Measurements from ENCODE around the gene DCAF15.

DNA sequence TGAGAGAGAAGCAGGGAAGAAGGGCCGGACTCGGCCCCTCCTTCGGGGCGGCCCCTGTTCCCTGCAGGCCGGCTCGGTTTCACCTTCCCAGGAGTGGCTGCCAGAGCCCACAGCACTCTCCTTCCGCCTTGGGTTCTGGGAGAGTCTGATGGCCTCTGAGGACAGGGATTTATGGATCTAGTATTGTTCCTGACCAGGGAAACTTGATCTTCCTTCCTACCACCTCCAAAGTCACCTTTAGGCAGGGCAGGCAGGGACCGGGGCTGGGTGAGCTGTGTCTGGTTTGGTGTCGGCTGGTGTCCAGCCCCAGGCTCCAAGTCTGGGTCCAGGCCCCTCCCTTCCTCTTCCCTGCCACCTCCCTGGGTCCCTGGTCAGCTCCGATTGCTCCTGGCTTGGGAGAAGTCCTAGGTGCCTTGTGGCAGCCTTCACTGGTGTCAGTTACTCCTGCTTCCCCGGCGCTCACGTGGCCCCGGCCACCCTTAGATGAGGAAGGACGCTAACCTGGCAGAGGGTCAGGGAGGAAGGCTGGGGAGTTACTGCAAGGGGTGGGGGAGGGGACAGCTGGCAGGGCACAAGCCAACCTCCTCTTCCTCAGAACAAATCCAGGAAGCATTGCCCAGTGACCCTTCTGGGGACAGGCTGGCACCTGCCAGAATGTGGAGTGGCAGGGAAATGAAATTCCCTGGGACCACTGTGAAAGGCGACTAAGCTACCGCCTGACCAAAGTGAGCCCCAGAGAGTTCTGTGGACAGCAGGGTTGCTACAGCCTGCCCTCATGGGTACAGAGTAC lies 35.0 kb downstream of the DCAF15 start:
- TF ChIP-seq ZNF274 (IDR thresholded peaks at IDR 0.05; ENCODE audit: low read depth, low read length) (no peak), SUZ12 (IDR thresholded peaks at IDR 0.05; ENCODE audit: extremely low read depth, insufficient read depth, insufficient read length) (no peak), YY1 (IDR thresholded peaks at IDR 0.05; ENCODE audit: insufficient read depth, insufficient read length) (no peak)

Data from NT2/D1 (cell line).